22Rv1 (cell line): ENCODE data around the gene RNF217.

Source experiments
- H3K27ac ChIP-seq: fragments of 450-650 bp; 2 replicates; pipeline ENCODE4 v1.5.1; 2017
- CTCF ChIP-seq: fragments of 450-650 bp; IDR thresholded peaks from 2 replicates; pipeline ENCODE4 v1.5.1; 2017; ENCODE audit warnings: mild to moderate bottlenecking
- ZFX ChIP-seq: fragments of 450-650 bp; IDR thresholded peaks from 2 replicates; pipeline ENCODE4 v1.6.1; 2017; ENCODE audit warnings: antibody characterized with exemption, borderline replicate concordance

RNF217 gene

DNA sequence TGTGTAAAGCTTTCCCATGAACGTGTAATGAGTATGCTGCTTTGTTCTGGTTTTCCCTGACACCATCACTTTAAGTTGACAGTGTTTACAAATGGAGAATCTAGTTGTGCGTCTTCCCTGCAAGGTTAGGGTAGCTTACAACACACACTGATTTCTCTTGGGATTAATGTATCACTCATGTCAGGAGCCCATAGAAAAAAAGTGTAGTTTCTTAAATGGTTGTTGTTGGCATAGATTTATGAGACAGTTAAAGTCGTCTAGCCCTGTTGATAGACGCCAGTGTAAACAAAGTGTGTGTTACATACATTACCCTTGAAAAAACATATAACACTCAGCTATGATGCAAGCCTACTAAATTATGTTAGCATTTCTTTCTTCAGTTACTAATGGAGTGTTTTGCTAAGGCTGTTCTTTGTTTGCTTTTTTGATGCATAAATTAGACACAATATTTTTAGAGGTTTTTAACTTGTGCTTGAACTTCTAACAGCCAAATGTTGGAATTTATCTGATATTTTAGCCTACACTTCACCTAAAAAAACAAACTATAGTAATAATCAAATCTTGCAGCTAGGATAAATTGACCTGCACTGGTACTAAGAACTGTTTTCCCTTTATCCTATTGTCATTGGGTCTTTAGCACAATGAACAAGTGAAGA lies 88.6 kb downstream of the RNF217 start:
- no peak overlapping the region for H3K27ac ChIP-seq

DNA sequence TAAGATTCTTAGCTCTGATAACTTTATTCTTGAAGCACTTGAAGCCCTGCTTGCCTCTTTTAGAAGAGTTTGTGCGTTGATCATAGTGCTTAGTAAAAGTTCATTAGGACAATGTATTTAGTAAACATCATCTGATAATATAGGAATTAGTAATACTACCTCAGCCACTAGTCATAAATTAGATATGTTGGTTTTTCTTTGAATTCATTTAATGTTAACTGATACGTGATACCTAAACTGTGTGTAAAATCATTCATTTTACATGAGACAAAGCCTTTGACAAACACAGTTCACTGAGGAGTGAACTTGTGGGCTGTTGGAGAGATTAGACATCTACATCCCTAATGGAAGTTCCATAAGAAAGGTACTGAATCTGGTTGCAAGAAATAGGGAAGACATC lies 91.6 kb downstream of the RNF217 start:
- TF ChIP-seq CTCF (no peak), ZFX (no peak)
- H3K27ac ChIP-seq = no peak overlapping the region

More for the DNA sequence above, 88.6 kb downstream of the RNF217 start:
- TF ChIP-seq ZFX (no peak), CTCF (no peak)

DNA sequence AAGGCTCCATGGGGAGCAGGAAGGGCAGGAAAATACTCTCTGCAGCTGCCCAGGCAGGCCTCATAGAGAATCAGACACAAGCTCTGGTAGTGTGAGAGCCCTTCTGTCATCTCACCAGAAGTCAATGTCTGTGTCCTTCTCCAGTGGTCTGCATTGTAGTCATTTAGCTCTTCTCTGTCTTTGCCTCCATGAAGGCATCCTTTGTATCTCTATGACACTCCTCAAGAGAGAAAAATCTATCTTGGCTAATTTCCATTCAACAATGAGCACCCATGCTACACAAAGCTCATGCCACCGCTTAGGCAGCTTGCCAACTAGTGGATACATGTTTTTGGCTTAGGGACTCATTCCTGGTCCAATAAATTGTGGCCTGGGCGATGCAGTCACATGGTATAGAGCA lies 92.1 kb downstream of the RNF217 start:
- TF ChIP-seq CTCF = no peak
- no peak for TF ChIP-seq ZFX
- H3K27ac ChIP-seq = no peak overlapping the region

GRCh38 chr6:125057392-125058246 lies 95.4 kb downstream of the RNF217 start:
- TF ChIP-seq ZFX = no peak
- no peak for TF ChIP-seq CTCF
- no peak overlapping the region for H3K27ac ChIP-seq

DNA sequence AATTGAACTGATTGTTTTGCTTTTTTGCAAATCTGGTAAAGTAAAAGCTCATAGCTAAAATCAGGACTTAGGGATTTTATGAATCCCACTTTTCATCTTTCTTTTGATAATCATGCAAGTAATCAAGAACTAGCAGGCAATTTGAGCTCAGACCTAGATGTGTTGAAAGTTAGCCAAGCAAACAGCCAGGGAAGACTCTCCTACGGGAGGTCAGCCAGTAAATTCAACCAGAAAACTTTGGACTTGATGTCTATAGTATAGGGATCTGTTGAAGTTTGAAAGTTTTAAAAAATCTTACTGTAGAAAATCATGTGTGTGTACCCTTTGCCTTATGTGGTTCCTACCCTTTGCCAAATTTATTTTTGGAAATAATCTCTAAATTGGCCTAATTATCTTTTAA lies 96.3 kb downstream of the RNF217 start:
- no peak overlapping the region for H3K27ac ChIP-seq
- TF ChIP-seq CTCF (no peak), ZFX (no peak)

DNA sequence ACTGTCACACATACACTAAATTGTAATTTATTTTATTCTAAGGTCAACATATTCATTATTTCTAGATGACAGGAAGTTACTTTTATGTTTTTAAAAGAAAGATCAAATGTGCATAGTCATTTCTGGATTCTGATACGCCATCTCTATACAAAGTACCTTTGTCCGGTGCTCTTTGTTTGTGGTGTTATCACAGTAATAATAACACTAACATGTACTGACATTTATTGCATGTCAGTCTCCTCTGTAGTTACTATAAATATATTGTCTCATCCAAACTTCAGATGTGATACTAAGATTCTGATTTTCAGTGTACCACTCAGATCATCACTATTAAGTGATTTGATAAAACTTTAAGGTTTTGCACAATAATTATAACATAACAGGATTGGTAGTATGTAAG lies 101.1 kb downstream of the RNF217 start:
- H3K27ac ChIP-seq = no peak overlapping the region
- TF ChIP-seq ZFX (no peak), CTCF (no peak)

GRCh38 chr6:125066140-125066539 lies 103.9 kb downstream of the RNF217 start:
- no peak overlapping the region for H3K27ac ChIP-seq
- no peak for TF ChIP-seq CTCF
- TF ChIP-seq ZFX = no peak
